Pulmonary artery endothelial cell (primary cell): ENCODE data around the gene ARID1B. TPM values are rescaled to one million over a fixed set of nuclear protein-coding genes. Genes with fewer than 3 reads are reported as not detected.

Experiments used
- DNase-seq: peaks from one replicate; pipeline ENCODE4 v3.0.0-alpha.2; 2011; ENCODE audit warnings: low read depth, low spot score
- total RNA-seq: library from RNA; depleted of rRNA; stranded (reverse); fragments of >200 nt; gene quantifications from 2 replicates; pipeline ENCODE4 v1.2.3, GENCODE V29; 2014

The ARID1B gene
- total RNA-seq, 1 donor from 2014 or later: 26.4 TPM

GRCh38 chr6:157148391-157149323, 371.5 kb downstream of the ARID1B start:
- DNase-seq: peak; percentile 88

DNA sequence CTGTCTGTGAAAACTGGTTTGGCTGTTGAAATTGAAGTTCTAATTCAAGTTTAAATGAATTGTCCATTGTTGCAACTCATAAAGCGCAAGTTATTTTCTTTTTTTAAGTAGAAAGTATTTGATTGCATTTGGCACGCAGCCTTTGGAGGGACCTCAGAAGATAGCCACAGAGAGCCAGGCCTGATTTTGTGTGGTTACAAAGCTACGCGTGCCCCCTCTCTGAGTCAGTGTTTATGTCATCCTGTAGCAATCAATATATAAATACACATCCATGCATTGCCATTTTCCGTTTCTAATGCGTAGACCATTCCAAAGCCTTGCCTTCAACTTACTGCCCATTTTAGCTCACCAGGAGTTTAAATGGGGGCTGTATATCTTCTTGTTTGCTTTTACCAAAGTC, 372.9 kb downstream of the ARID1B start:
- DNase-seq: no peak

- DNase-seq: peak; percentile 86
These were observed 373.9 kb downstream of the ARID1B start for GRCh38 chr6:157151029-157151428.

- DNase-seq: no peak
These were observed 374.8 kb downstream of the ARID1B start for GRCh38 chr6:157151989-157152388.

DNA sequence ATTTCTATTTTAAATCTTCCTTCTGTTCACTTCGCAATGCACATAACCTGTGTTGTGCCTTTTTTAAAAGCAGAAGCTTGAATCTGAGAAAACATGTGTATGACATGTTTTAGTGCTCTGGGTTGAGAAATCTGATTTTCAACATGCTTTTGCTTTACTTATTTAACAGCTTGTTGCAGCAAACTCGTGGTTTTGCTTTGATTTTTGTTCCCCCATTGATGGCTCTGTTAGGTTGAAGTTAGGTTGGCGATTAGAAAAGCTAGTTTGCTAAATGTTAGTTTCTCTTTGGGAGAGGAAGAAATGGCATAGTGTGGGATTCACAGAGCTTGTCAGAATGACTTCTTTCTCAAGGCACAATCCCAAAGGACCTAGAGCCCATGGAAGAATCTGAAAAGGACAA, 375.4 kb downstream of the ARID1B start:
- DNase-seq: no peak

GRCh38 chr6:157155804-157156203, 378.6 kb downstream of the ARID1B start:
- DNase-seq: no peak

DNA sequence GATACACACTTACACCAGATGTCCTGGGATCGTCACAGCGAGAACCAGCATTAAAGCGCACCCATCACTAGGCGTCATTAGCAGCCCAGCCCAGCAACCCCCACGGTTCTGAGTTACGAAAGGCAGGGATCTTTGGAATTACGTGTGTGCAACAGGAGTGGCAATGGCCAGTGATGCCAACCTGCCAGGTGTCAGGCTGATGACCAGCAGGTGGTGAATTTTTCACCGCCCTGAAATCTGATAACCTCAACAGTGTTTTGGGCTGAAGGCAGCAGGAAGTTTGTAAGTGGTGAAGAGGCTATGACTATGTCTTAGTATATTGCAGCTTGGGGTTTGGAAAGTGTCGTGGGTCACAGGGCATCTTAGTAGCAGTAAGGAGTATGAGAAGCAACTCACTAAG, 380.1 kb downstream of the ARID1B start:
- DNase-seq: no peak

DNA sequence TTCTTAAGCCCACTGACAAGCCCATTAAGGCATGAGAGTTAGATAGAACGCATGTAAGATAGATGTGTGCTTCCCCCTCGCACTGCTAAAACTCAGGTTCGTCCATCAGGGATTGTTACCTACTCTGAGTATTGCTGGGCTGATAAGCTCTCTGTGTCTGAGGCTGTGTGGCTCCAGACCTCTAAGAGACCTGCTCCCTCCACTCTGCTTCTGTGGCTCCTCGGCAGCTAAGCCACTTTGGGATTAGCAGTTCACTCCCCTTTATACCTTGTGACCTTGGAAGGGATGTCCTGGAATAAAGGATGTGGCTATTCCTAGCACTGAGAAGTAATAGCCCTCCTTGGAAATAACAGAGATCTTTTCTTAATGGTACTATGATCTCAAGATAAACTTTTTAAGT, 381.3 kb downstream of the ARID1B start:
- no peak for DNase-seq

DNA sequence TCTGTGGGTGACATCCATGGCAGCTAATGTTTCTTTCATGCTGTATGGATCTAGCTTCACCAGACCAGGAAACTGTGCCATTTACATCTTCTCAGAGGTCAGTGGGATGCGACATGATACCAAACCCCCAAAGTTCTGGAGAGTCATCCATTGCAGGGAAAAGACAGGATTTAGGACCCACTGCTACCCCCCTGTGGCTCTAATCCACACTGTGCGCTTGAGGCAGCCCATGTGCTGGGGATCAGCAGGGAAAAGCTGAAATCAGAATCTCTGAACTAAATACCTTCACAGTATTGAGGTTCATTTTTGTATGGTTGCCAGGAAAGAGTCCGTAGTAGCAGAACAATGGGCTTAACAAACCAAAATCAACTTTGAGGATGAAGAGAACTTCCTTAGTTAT, 381.7 kb downstream of the ARID1B start:
- DNase-seq: no peak

DNA sequence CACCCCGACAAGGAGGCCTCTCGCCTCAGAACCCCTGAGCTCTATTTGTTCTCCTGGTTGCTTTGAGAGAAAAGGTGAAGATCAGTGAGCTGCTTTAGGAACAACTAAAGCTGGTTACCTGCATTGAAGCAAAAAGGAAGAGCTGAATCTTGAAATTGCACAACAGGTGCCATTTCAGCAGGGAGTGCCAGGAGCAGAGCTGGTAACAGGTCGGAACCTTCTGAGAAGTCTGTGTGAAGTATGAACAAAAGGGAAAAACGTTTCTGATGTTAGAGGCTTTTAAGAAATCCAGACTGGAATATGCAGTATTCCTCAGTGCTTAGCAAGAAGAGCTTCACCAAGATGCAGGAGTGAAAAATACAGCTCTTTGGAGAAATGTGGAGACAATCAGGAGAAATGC, 382.2 kb downstream of the ARID1B start:
- no peak for DNase-seq

GRCh38 chr6:157161912-157162311, 384.7 kb downstream of the ARID1B start:
- DNase-seq: no peak

DNA sequence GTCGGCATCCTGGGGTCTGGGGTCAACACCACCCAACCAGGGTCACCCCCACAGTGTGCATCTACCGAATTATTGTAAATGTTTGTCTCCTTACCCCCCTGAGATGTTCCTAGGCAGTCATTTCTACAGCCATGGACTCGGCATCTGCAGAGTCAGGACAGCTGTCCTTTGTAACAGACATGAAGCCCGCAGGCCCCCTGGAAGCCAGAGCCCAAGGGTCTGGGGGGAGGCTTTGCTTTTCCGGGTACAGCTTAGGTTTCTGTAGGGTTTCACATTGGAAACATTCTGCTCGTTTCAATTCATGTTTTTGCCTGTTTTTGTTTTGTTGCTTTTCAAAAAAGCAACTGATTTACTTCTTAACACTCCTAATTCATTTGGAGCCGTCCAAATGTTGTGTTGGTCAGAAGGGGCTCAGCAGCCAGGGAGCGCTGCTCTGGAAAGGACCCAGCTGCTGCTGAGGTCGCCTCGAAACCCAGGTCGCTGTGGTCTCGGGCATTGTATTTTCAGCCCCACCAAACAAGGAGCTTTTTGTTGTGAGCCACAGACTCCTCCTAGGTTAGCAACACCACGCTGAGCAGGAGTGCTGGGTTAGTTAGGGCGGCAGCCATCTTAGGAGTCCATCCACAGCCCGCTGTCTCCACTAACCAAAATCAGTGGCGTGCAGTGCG, 385.7 kb downstream of the ARID1B start:
- DNase-seq: no peak

- DNase-seq: no peak
These were observed 386.4 kb downstream of the ARID1B start for GRCh38 chr6:157163434-157164159.

DNA sequence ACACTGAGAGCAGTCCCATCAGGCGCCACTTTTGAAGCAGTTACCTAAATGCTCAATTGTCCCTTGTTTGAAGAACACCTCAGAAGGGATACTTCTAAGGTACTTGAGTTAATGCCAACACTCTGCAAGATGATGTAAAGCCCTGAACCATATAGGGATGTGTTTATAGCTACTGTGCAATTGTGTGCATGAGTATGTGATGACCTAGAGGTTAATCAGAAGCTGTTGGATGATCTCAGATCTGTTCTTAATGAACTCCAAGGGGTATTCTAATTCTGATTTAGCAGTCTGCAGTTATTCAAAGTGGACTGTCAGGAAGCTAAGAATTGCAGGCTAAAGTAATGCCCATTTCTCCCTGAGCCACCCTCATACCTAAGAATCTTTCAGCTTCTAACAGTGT, 387.8 kb downstream of the ARID1B start:
- no peak for DNase-seq

DNA sequence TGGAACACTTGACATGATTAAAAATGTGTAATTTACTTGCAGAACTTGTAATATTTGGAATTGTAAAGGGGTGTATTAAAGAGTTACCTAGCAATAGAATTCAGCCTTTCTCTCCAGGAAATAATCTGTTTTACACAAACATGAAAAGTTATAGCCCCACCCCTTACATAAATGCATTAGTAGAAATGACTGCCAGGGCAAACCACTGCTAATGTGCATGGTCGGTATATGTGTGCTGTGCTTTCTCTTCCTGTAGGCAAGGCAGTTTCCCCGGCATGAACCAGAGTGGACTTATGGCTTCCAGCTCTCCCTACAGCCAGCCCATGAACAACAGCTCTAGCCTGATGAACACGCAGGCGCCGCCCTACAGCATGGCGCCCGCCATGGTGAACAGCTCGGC, 389.6 kb downstream of the ARID1B start:
- DNase-seq: no peak

DNA sequence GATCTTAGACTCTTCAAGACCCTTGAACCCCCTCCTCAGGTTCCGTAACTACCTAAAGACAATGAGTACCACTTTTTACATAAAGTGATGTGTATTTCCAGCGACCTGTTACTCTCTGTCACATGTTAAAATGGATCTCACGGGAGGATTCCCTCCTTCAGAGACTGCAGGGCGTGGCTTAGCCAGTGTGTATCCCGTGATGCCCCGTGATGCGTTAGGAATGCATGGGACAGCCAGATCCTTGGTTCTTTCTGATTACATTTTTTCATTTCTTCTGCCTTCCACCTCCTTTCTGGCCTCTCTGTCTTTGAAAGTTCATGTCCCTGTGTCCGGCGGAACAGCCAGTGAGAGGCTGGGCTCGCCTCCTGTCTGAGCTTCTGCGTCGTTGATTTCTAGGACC, 390.7 kb downstream of the ARID1B start:
- DNase-seq: no peak

GRCh38 chr6:157168471-157168870, 391.3 kb downstream of the ARID1B start:
- no peak for DNase-seq

- DNase-seq: no peak
These were observed 392.0 kb downstream of the ARID1B start for GRCh38 chr6:157169226-157169625.

DNA sequence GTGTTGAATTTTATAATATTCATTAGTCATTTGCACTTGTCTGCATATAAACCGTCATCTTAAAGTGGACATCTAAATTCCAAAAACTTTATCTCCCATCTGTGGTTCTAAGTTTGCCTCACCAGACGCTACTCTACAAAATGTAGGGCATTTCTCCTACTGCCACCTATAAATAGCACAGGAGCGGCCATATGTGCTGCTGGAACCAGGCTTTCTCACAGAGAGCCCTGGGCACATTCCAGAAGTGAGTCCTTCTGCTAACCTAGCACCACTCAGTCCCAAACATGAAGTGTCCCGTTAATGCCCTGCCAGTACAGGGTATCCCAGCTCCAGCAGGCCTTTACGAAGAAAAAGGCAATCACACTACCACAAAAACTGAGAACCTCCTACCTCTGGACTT, 392.5 kb downstream of the ARID1B start:
- no peak for DNase-seq

DNA sequence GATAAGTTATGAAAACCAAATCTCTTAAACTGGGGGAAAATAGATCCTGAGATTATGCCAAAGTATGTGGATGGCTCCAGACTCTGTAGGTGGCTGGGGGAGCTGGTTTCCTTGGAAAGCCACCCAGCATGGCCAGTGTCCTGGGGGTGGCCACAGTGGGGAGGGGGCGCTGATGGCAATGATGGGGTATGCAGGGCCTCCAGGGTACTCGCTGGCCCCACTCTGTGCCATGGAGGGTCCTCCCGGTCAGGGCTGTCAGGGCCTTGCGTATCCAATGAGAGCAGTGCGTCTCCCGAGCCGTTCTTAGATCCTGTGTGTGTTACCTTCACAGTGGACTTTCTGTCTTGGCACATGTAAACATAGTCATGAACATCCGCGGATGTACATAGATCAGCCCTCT, 393.4 kb downstream of the ARID1B start:
- DNase-seq: no peak

GRCh38 chr6:157171801-157172200, 394.6 kb downstream of the ARID1B start:
- DNase-seq: no peak

- no peak for DNase-seq
These were observed 395.1 kb downstream of the ARID1B start for GRCh38 chr6:157172231-157172701.
